Measurements from ENCODE around the gene EPB41L4A. TPM values are rescaled to one million over a fixed set of nuclear protein-coding genes. Genes with fewer than 3 reads are reported as not detected.

The EPB41L4A gene
- total and polyA plus RNA-seq, 2 donors from 2014 or later: 10.2 to 39.0 TPM

DNA sequence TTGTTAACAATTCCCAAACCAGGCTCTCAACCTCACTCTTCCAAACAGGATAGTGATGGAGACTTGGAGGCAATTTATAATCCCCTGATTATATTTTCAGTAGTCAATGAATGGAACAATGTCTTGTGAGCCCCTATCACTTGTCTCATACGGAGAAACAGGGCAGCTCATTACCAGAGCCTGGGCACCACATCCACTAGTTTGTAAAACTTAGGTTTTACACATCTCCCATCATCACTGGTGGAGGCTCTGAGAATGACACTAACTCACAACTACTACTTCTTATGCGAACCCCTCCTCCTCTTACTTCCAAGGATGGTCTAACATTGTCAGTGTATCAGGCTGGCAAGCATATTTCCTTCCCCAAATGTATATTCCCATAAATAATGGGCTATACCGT, 253.7 kb downstream of the EPB41L4A start:
- peaks cover 11 to 47% (median 21%) of the 10 kb centered on the region in 3 donors for H3K36me3 ChIP-seq (ENCODE audit: control insufficient read depth in 2 of 3, insufficient read depth in 3 of 3, low read length in 3 of 3)

DNA sequence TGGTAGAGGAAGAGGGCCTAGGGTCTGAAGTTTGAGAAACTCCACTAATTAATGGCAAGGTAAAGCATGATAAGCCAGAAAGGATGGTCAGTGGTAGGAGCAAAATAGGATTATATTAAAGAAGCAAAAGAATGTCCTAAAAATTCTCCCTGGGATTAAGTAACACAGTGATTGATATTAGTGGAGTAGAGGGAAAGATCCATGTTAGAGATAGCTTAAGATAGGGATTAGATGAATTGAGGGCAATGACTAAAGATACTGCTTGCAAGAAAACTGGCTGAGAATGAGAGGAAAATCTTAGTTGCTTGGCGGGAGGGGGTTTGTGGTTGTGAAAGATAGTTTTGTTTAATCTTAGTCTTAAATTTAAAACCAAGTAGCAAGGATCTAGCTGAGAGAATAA, 255.6 kb downstream of the EPB41L4A start:
- DNase-seq (no peak), FAIRE-seq (no peak)
- TF ChIP-seq, protein P1, sequence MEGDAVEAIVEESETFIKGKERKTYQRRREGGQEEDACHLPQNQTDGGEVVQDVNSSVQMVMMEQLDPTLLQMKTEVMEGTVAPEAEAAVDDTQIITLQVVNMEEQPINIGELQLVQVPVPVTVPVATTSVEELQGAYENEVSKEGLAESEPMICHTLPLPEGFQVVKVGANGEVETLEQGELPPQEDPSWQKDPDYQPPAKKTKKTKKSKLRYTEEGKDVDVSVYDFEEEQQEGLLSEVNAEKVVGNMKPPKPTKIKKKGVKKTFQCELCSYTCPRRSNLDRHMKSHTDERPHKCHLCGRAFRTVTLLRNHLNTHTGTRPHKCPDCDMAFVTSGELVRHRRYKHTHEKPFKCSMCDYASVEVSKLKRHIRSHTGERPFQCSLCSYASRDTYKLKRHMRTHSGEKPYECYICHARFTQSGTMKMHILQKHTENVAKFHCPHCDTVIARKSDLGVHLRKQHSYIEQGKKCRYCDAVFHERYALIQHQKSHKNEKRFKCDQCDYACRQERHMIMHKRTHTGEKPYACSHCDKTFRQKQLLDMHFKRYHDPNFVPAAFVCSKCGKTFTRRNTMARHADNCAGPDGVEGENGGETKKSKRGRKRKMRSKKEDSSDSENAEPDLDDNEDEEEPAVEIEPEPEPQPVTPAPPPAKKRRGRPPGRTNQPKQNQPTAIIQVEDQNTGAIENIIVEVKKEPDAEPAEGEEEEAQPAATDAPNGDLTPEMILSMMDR (IDR thresholded peaks at IDR 0.05; ENCODE audit: borderline replicate concordance, extremely low read depth, insufficient read depth): no peak
- Histone ChIP-seq H3K9me3 (ENCODE audit: control insufficient read depth in 2 of 3, insufficient read depth in 1 of 3, low read length in 3 of 3) (no peaks in the 10 kb centered on the region), H3K27ac (ENCODE audit: low read depth in 2 of 2, low read length in 2 of 2) (no peak overlapping the region), H3K9ac (ENCODE audit: low read length in 3 of 3) (no peak overlapping the region), H3K36me3 (ENCODE audit: control insufficient read depth in 2 of 3, insufficient read depth in 3 of 3, low read length in 3 of 3) (peaks cover 8 to 36% (median 14%) of the 10 kb centered on the region in 3 donors), H3K4me3 (ENCODE audit: low read length in 3 of 3) (no peak overlapping the region), H3K4me1 (ENCODE audit: control insufficient read depth in 2 of 3, insufficient read depth in 2 of 3, low read depth in 1 of 3, low read length in 3 of 3) (peaks cover 0 to 17% (median 6%) of the 10 kb centered on the region in 3 donors), H3K27me3 (ENCODE audit: control insufficient read depth, insufficient read depth, low read length) (no peaks in the 10 kb centered on the region)
- intact Hi-C loops (cut with DNase I): no loop called here

More for the DNA sequence above, 253.7 kb downstream of the EPB41L4A start:
- Histone ChIP-seq H3K4me1 (ENCODE audit: control insufficient read depth in 2 of 3, insufficient read depth in 2 of 3, low read depth in 1 of 3, low read length in 3 of 3) (peaks cover 0 to 15% (median 6%) of the 10 kb centered on the region in 3 donors), H3K9ac (ENCODE audit: low read length in 3 of 3) (no peak overlapping the region), H3K9me3 (ENCODE audit: control insufficient read depth in 2 of 3, insufficient read depth in 1 of 3, low read length in 3 of 3) (no peaks in the 10 kb centered on the region), H3K4me3 (ENCODE audit: low read length in 3 of 3) (no peak overlapping the region), H3K27me3 (ENCODE audit: control insufficient read depth, insufficient read depth, low read length) (no peaks in the 10 kb centered on the region), H3K27ac (ENCODE audit: low read depth in 2 of 2, low read length in 2 of 2) (no peak overlapping the region)
- DNase-seq: no peak
- FAIRE-seq: no peak
- intact Hi-C loops (cut with DNase I): no loop called here
- TF ChIP-seq, protein P1 (IDR thresholded peaks at IDR 0.05; ENCODE audit: borderline replicate concordance, extremely low read depth, insufficient read depth): no peak

DNA sequence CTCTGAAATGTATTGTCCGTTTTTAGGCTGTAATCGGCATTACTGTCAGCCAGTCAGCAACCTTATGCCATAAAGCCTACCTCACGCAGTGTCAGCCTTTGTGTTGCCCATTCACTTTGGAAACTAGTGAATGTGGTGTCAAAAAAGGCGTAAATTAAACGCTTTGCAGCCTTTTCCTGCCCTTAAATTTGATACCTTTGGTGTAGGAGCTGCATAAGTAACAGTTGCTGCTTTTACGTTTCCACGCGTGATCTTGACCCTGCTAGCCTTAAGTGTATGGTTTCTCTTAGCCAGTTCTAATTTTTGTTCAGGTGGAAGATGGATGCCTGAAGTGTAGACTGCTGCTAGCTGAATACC, 257.7 kb downstream of the EPB41L4A start:
- TF ChIP-seq, protein P1 (IDR thresholded peaks at IDR 0.05; ENCODE audit: borderline replicate concordance, extremely low read depth, insufficient read depth): no peak
- H3K27me3 ChIP-seq (ENCODE audit: control insufficient read depth, insufficient read depth, low read length): no peaks in the 10 kb centered on the region
- H3K4me3 ChIP-seq (ENCODE audit: low read length in 3 of 3): peak overlapping the region; percentile 86 to 99 (median 97)
- peaks cover 8 to 25% (median 13%) of the 10 kb centered on the region in 3 donors for H3K36me3 ChIP-seq (ENCODE audit: control insufficient read depth in 2 of 3, insufficient read depth in 3 of 3, low read length in 3 of 3)
- no peaks in the 10 kb centered on the region for H3K9me3 ChIP-seq (ENCODE audit: control insufficient read depth in 2 of 3, insufficient read depth in 1 of 3, low read length in 3 of 3)
- peak overlapping the region; percentile 87 to 91 for H3K27ac ChIP-seq (ENCODE audit: low read depth in 2 of 2, low read length in 2 of 2)
- no peak for FAIRE-seq
- H3K9ac ChIP-seq (ENCODE audit: low read length in 3 of 3): peak overlapping the region; percentile 94 to 97 (median 97)
- H3K4me1 ChIP-seq (ENCODE audit: control insufficient read depth in 2 of 3, insufficient read depth in 2 of 3, low read depth in 1 of 3, low read length in 3 of 3): peaks cover 0 to 16% (median 6%) of the 10 kb centered on the region in 3 donors
- peak in 2 of 5 donors; percentile 30 to 34 for DNase-seq
- intact Hi-C loops (cut with DNase I): no loop called here
